ENCODE results near the gene TRMT2B.

GRCh38 chrX:100999451-100999850 lies 52.5 kb downstream of the TRMT2B start:
- TF ChIP-seq EZH2 (IDR thresholded peaks at IDR 0.05; ENCODE audit: borderline replicate concordance, low read length), result no peak
- no peak for TF ChIP-seq CTCF (conservative IDR thresholded peaks at IDR 0.05 in 1 of 2, IDR thresholded peaks at IDR 0.05 in 1 of 2; ENCODE audit: extremely low read depth in 1 of 2, insufficient read depth in 1 of 2, low read depth in 1 of 2, low read length in 2 of 2)

Measured in mammary epithelial cell (primary cell).